Measurements from ENCODE around the gene ZCCHC4.

The ZCCHC4 gene

GRCh38 chr4:25405453-25405852, 92.9 kb downstream of the ZCCHC4 start:
- TF ChIP-seq TAF1 (IDR thresholded peaks at IDR 0.05; ENCODE audit: borderline replicate concordance, insufficient read depth, low read length) (no peak), SIN3A (IDR thresholded peaks at IDR 0.05; ENCODE audit: borderline replicate concordance, insufficient read depth, low read length) (no peak), FOXP2 (optimal IDR thresholded peaks at IDR 0.05; ENCODE audit: borderline replicate concordance, extremely low read depth, extremely low read length, insufficient read depth) (no peak), POLR2AphosphoS5 (IDR thresholded peaks at IDR 0.05; ENCODE audit: low read depth, low read length) (no peak)
- TF ChIP-seq, protein P1, sequence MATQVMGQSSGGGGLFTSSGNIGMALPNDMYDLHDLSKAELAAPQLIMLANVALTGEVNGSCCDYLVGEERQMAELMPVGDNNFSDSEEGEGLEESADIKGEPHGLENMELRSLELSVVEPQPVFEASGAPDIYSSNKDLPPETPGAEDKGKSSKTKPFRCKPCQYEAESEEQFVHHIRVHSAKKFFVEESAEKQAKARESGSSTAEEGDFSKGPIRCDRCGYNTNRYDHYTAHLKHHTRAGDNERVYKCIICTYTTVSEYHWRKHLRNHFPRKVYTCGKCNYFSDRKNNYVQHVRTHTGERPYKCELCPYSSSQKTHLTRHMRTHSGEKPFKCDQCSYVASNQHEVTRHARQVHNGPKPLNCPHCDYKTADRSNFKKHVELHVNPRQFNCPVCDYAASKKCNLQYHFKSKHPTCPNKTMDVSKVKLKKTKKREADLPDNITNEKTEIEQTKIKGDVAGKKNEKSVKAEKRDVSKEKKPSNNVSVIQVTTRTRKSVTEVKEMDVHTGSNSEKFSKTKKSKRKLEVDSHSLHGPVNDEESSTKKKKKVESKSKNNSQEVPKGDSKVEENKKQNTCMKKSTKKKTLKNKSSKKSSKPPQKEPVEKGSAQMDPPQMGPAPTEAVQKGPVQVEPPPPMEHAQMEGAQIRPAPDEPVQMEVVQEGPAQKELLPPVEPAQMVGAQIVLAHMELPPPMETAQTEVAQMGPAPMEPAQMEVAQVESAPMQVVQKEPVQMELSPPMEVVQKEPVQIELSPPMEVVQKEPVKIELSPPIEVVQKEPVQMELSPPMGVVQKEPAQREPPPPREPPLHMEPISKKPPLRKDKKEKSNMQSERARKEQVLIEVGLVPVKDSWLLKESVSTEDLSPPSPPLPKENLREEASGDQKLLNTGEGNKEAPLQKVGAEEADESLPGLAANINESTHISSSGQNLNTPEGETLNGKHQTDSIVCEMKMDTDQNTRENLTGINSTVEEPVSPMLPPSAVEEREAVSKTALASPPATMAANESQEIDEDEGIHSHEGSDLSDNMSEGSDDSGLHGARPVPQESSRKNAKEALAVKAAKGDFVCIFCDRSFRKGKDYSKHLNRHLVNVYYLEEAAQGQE (IDR thresholded peaks at IDR 0.05; ENCODE audit: insufficient read depth in 1 of 2, low read depth in 2 of 2, low read length in 2 of 2) = no peak

DNA sequence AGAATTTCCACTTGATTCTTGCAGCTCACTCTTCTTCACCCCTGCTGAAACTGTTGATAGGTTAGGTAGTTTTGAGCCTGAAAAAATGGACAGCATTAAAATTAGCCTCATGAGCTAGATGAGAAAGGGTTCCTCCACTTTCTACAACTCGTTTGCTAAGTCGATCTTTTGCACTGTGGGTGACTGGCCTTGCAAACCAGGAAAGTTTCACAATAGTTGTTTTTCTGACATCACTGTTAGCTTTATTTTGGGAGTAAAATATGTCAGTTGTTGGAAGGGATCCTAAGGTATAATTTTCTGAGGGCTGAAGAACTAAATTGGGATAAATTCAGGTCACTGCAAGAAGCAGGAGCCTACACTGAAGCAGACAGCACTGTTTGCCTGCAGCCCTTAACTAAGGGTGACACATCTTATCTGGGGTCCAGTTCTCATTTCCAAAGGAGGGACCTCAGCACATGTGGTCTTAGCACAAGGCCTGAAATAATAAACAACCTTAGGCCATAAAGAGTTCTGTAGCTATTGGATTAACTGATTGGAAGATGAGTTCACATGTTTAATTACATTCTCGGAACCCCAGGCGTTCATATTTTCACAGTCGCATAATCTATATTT, 93.6 kb downstream of the ZCCHC4 start:
- TF ChIP-seq TAF1 (IDR thresholded peaks at IDR 0.05; ENCODE audit: borderline replicate concordance, insufficient read depth, low read length) (no peak), POLR2AphosphoS5 (IDR thresholded peaks at IDR 0.05; ENCODE audit: low read depth, low read length) (no peak), SIN3A (IDR thresholded peaks at IDR 0.05; ENCODE audit: borderline replicate concordance, insufficient read depth, low read length) (no peak), FOXP2 (optimal IDR thresholded peaks at IDR 0.05; ENCODE audit: borderline replicate concordance, extremely low read depth, extremely low read length, insufficient read depth) (no peak)
- TF ChIP-seq, protein P1 (IDR thresholded peaks at IDR 0.05; ENCODE audit: insufficient read depth in 1 of 2, low read depth in 2 of 2, low read length in 2 of 2) = no peak

DNA sequence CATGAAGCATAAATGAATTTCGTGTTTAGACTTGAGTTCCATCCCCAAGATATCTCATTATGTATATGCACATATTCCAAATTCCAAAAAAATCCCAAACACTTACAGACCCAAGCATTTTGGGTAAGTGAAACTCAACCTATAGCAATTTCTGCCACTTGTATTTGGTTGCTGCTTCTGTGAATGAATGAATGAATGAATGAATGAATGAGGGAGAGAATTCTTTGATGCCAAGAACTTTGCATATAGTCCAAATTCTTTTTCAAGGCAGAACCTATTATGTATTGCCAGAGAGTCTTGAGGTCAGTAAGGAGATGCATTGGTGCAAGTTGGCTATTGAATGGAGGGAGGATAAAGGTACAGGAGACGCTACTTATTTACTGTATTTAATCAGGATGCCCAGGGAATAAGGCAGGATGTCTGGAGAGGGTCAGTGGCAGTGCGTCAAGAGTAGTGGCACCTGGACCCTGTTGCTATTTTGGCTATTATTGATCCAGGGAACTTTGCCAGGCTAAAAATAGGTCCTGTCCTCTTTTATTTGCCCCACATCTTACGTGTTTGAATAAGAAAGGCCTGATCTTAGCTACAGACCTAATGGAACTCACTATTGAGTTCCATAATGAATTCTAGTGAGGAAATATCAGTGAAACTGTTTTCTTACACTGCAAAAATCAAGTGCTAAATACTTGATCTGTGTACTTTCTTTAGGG, 98.4 kb downstream of the ZCCHC4 start:
- TF ChIP-seq, protein P1 (IDR thresholded peaks at IDR 0.05; ENCODE audit: insufficient read depth in 1 of 2, low read depth in 2 of 2, low read length in 2 of 2) = no peak
- TF ChIP-seq POLR2AphosphoS5 (IDR thresholded peaks at IDR 0.05; ENCODE audit: low read depth, low read length) = no peak
- TF ChIP-seq SIN3A (IDR thresholded peaks at IDR 0.05; ENCODE audit: borderline replicate concordance, insufficient read depth, low read length) = no peak
- TF ChIP-seq TAF1 (IDR thresholded peaks at IDR 0.05; ENCODE audit: borderline replicate concordance, insufficient read depth, low read length) = no peak
- no peak for TF ChIP-seq FOXP2 (optimal IDR thresholded peaks at IDR 0.05; ENCODE audit: borderline replicate concordance, extremely low read depth, extremely low read length, insufficient read depth)

DNA sequence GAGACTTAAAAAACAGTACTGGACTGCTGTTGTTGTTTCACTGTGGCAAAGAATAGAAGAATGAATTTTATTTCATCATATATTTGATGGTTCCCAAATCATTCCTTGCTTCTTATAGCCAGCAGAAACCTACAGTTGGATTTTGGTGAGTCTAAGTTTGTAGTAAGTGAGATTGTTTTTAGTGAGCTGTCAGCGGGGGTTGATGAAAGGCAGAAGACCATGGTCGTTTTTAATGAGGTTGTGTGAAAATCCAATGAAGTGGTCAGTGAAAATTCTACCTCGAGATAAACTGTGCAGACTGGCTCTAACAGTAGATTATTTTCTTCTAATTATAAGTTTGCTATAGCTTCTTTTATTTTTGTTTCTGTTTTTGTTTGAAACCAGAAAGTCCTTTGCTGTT, 100.7 kb downstream of the ZCCHC4 start:
- TF ChIP-seq, protein P1 (IDR thresholded peaks at IDR 0.05; ENCODE audit: insufficient read depth in 1 of 2, low read depth in 2 of 2, low read length in 2 of 2) = no peak
- TF ChIP-seq FOXP2 (optimal IDR thresholded peaks at IDR 0.05; ENCODE audit: borderline replicate concordance, extremely low read depth, extremely low read length, insufficient read depth) = no peak
- TF ChIP-seq SIN3A (IDR thresholded peaks at IDR 0.05; ENCODE audit: borderline replicate concordance, insufficient read depth, low read length) = no peak
- TF ChIP-seq POLR2AphosphoS5 (IDR thresholded peaks at IDR 0.05; ENCODE audit: low read depth, low read length) = no peak
- no peak for TF ChIP-seq TAF1 (IDR thresholded peaks at IDR 0.05; ENCODE audit: borderline replicate concordance, insufficient read depth, low read length)
